AG20443 (cell line): ENCODE measurements around the gene C15orf62.

Experiments used
- DNase-seq: peaks from one replicate; pipeline ENCODE4 v3.0.0; 2012; ENCODE audit warnings: low spot score, mixed read lengths

Gene C15orf62

GRCh38 chr15:40755812-40756208 lies 14.0 kb upstream of the C15orf62 start:
- DNase-seq, result no peak

- DNase-seq, result no peak
Observed at GRCh38 chr15:40756938-40757337, 12.8 kb upstream of the C15orf62 start.

GRCh38 chr15:40759961-40760360 lies 9.8 kb upstream of the C15orf62 start:
- DNase-seq, result no peak

GRCh38 chr15:40762919-40763800 lies 6.6 kb upstream of the C15orf62 start:
- DNase-seq, result no peak

GRCh38 chr15:40763801-40764628 lies 5.8 kb upstream of the C15orf62 start, which contains the start of gene GCHFR:
Gene GCHFR, plus strand, starts transcription at chr15:40764068. Its CDS starts 113 bp downstream, at chr15:40764181.
- peak; percentile 89 for DNase-seq

- DNase-seq, result no peak
Observed at GRCh38 chr15:40764629-40765103, 5.1 kb upstream of the C15orf62 start.

- no peak for DNase-seq
Observed at GRCh38 chr15:40766194-40766815, 3.5 kb upstream of the C15orf62 start.

- no peak for DNase-seq
Observed at GRCh38 chr15:40766906-40767837, 2.6 kb upstream of the C15orf62 start.

GRCh38 chr15:40767838-40768500 lies 1.8 kb upstream of the C15orf62 start:
- no peak for DNase-seq

GRCh38 chr15:40768521-40769273 lies 1.1 kb upstream of the C15orf62 start:
- DNase-seq, result no peak

GRCh38 chr15:40770147-40770721 lies 454 bp downstream of the C15orf62 start:
- DNase-seq, result no peak

GRCh38 chr15:40771242-40771641 lies 1.5 kb downstream of the C15orf62 start:
- no peak for DNase-seq

- DNase-seq, result no peak
Observed at GRCh38 chr15:40772014-40772413, 2.2 kb downstream of the C15orf62 start.

GRCh38 chr15:40773496-40773895 lies 3.7 kb downstream of the C15orf62 start:
- DNase-seq, result no peak

- DNase-seq, result no peak
Observed at GRCh38 chr15:40773902-40774301, 4.1 kb downstream of the C15orf62 start.

- no peak for DNase-seq
Observed at GRCh38 chr15:40775007-40775406, 5.2 kb downstream of the C15orf62 start.

- no peak for DNase-seq
Observed at GRCh38 chr15:40775740-40776536, 6.2 kb downstream of the C15orf62 start.

GRCh38 chr15:40776537-40777141 lies 6.9 kb downstream of the C15orf62 start:
- peak; percentile 93 for DNase-seq
